Glutamatergic neuron (in vitro differentiated cells): Measurements from ENCODE around the gene COPB2. TPM values are rescaled to one million over a fixed set of nuclear protein-coding genes. Genes with fewer than 3 reads are reported as not detected.

Experiments
- DNase-seq: peaks from one replicate; pipeline ENCODE4 v3.0.0; 2022
- H3K27ac Mint-ChIP-seq: one replicate; pipeline ENCODE4 v1.8.0; 2020; ENCODE audit warnings: mild to moderate bottlenecking, mixed read lengths, inconsistent platforms; ENCODE audit not compliant: unreplicated experiment
- H3K27me3 Mint-ChIP-seq: one replicate; pipeline ENCODE4 v1.8.0; 2020; ENCODE audit warnings: mild to moderate bottlenecking, moderate library complexity, mixed read lengths, inconsistent platforms; ENCODE audit not compliant: unreplicated experiment
- H3K36me3 Mint-ChIP-seq: one replicate; pipeline ENCODE4 v1.8.0; 2020; ENCODE audit warnings: mild to moderate bottlenecking, mixed read lengths, inconsistent platforms; ENCODE audit not compliant: unreplicated experiment
- H3K4me1 Mint-ChIP-seq: one replicate; pipeline ENCODE4 v1.8.0; 2020; ENCODE audit warnings: mild to moderate bottlenecking, low read depth, mixed read lengths, inconsistent platforms; ENCODE audit not compliant: unreplicated experiment
- H3K4me3 Mint-ChIP-seq: one replicate; pipeline ENCODE4 v1.8.0; 2020; ENCODE audit warnings: mild to moderate bottlenecking, mixed read lengths, inconsistent platforms; ENCODE audit not compliant: unreplicated experiment
- H3K9me3 Mint-ChIP-seq: one replicate; pipeline ENCODE4 v1.8.0; 2020; ENCODE audit warnings: mild to moderate bottlenecking, moderate library complexity, mixed read lengths, inconsistent platforms; ENCODE audit not compliant: unreplicated experiment
- total RNA-seq: library from RNA; stranded (reverse); fragmentation: NEBNext Ultra II Directional; extraction: Animal tissue kit (Norgen Biotek cat#: 25700); gene quantifications from one replicate; pipeline ENCODE4 v1.2.1, GENCODE V29; 2021; ENCODE audit not compliant: unreplicated experiment
- TF ChIP-seq, protein P1 (sequence below): fragments of 200-600 bp; sonication (generic); IDR thresholded peaks from one replicate; pipeline ENCODE4 v1.5.0; 2021; ENCODE audit not compliant: partially characterized antibody, unreplicated experiment

The COPB2 gene
- total RNA-seq, 1 donor from 2014 or later = 127 TPM

DNA sequence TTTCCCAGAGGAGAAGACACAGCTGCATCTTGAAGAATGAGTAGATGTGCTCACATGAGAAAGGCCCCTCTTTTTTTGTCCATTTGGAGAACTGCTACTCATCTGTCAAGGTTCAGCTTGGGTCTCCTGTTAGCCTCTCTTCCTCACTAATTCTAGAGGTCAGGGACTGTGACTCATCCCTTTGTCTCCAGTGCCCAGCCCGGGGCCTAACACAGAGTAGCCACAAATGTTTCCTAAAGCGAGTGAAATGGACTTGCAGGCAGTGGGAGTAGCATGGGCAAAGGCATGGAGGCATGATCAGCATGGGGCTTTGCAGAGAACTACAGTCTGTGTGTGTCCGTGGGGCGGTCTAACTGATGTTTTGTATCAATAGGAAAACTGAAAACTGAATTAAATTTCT is 79.6 kb downstream of the COPB2 start:
- TF ChIP-seq, protein P1, sequence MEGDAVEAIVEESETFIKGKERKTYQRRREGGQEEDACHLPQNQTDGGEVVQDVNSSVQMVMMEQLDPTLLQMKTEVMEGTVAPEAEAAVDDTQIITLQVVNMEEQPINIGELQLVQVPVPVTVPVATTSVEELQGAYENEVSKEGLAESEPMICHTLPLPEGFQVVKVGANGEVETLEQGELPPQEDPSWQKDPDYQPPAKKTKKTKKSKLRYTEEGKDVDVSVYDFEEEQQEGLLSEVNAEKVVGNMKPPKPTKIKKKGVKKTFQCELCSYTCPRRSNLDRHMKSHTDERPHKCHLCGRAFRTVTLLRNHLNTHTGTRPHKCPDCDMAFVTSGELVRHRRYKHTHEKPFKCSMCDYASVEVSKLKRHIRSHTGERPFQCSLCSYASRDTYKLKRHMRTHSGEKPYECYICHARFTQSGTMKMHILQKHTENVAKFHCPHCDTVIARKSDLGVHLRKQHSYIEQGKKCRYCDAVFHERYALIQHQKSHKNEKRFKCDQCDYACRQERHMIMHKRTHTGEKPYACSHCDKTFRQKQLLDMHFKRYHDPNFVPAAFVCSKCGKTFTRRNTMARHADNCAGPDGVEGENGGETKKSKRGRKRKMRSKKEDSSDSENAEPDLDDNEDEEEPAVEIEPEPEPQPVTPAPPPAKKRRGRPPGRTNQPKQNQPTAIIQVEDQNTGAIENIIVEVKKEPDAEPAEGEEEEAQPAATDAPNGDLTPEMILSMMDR = no peak
- H3K27ac Mint-ChIP-seq = no peak overlapping the region
- no peaks in the 10 kb centered on the region for H3K36me3 Mint-ChIP-seq
- DNase-seq = no peak
- H3K27me3 Mint-ChIP-seq = peaks cover 3% of the 10 kb centered on the region
- H3K9me3 Mint-ChIP-seq = no peaks in the 10 kb centered on the region
- no peaks in the 10 kb centered on the region for H3K4me1 Mint-ChIP-seq
- no peak overlapping the region for H3K4me3 Mint-ChIP-seq

DNA sequence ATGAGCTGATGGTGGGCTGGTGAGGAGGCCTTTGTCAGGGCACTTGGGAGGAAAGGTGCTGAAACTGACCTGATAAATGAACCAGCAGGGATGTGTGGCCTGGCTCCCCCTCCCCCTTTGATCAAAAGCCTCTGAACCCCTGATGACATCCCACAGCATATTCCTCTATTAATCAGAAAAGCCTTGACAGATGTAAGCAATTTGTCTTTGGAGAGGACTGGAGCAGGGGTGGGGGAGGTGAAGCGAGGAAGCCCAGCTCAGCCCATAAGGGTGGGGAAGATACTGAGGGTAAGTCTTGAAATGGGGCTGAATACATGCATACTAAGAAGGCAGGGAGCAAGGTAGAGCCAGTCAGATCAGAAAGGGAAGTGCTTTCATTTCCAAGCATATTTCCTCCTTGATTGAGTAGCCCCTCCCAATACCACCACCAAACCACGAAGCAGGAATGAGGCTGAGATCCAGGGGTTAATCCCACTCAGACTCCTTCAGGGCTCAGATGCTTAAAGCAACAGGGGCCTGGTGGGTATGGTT is 80.3 kb downstream of the COPB2 start:
- Mint-ChIP-seq H3K4me1 (no peaks in the 10 kb centered on the region), H3K9me3 (no peaks in the 10 kb centered on the region), H3K4me3 (no peak overlapping the region), H3K27me3 (peaks cover 3% of the 10 kb centered on the region), H3K36me3 (no peaks in the 10 kb centered on the region), H3K27ac (no peak overlapping the region)
- TF ChIP-seq, protein P1 = no peak
- no peak for DNase-seq

DNA sequence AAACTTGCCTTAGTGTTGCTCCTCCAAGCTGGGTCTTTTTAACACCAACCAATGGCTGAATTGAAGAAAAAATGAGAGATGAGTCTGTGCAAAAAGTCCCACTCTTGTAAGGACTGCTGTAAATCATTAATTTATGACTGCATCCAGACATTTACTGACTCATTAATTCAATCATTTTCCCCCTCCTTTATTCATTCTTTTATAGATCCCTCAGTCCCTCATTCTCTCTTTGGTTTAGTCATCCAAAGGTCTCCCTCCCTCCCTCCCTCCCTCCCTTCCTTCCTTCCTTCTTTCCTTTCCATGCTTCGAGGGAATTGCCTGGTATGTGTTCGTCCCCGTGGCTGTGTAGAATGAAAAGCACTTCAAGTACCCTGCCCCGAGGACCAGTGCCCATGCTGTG is 80.9 kb downstream of the COPB2 start:
- no peaks in the 10 kb centered on the region for H3K4me1 Mint-ChIP-seq
- H3K27me3 Mint-ChIP-seq = peaks cover 2% of the 10 kb centered on the region
- H3K9me3 Mint-ChIP-seq = no peaks in the 10 kb centered on the region

DNA sequence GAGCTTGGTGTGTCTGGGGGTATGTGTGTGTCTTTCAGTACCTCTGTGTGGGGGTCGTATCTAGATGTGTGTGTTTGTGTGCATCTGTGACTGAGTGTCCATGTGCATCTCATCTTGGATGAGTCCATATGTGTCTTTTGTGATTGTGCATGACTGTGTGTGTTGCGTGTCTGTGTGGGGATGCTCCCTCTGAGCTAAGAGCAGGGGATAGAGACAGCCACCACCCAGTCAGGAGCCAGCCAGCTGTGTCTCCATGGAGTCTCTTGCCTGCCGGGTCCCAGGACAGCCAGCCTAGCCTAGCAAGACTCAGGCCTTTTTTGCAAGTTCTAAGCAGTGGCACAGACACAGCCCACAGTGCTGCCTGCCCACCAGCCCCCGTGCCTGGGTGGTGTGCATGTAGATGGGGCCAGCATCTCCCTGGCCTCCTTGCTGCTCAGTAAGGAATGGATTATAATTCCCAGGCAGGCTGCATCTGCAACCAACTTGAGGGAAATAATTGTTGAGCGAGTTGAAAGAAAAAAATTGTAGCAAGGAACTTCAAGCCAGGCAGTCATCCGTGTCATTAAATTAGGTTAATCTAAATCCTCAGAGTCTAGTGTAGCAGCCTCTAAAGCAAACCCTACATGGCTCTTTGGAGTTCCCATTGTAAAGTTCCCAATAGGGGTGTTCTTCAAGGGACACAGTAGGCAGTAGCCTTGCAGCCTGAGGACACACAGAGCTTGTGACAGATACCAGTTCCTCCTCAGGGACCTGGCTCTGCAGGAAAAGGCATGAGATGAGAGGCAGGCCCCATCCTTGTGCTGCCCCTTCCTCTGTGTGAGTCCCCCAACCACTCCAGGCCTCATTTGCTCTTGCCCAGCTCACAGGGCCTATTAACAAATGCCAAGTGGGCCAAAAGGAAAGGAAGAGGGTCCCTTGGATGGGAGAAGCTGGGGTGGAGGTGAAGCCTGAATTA is 81.6 kb downstream of the COPB2 start:
- Mint-ChIP-seq H3K9me3 (no peaks in the 10 kb centered on the region), H3K4me3 (no peak overlapping the region), H3K27ac (no peak overlapping the region), H3K27me3 (peaks cover under 1% of the 10 kb centered on the region), H3K36me3 (no peaks in the 10 kb centered on the region), H3K4me1 (no peaks in the 10 kb centered on the region)
- DNase-seq = no peak
- TF ChIP-seq, protein P1 = no peak

More for the DNA sequence above, 80.9 kb downstream of the COPB2 start:
- DNase-seq = no peak
- TF ChIP-seq, protein P1 = no peak
- H3K27ac Mint-ChIP-seq = no peak overlapping the region
- no peak overlapping the region for H3K4me3 Mint-ChIP-seq
- H3K36me3 Mint-ChIP-seq = no peaks in the 10 kb centered on the region

Other genes with a start within 250 kb of the COPB2 start
- gene MRPS22, start 45.6 kb downstream of the COPB2 start, total RNA-seq = 28.7 TPM
- gene RBP2, start 86.9 kb upstream of the COPB2 start, total RNA-seq = not detected
- 497 TPM for gene RBP1, start 150.1 kb upstream of the COPB2 start, total RNA-seq